GM13976 (cell line): ENCODE measurements around the gene EEF2KMT.
A peak's percentile ranks its signal among the peaks of the same experiment; 100 is the strongest.
"Not testable (repeated sequence)": the region's sequence is repeated elsewhere in the genome, so short reads cannot be mapped to it uniquely, and the experiment has no call there.

Experiments
- DNase-seq: peaks from one replicate; pipeline ENCODE4 v3.0.0; 2012; ENCODE audit warnings: low spot score
- CTCF ChIP-seq: IDR thresholded peaks from 2 replicates; pipeline ENCODE4 v1.5.1; 2012; ENCODE audit warnings: borderline replicate concordance, mild to moderate bottlenecking; ENCODE audit not compliant: insufficient read depth; ENCODE audit errors: extremely low read depth, missing control alignments, control extremely low read depth
- in situ Hi-C: fragments of 300-500 bp; cut with MboI; formaldehyde crosslinking; loops from one replicate; pipeline ENCODE4 v1.12.0; 2022; ENCODE audit warnings: low sequenced_read_pairs, mixed read lengths, inconsistent platforms; ENCODE audit not compliant: unreplicated experiment

EEF2KMT gene

GRCh38 chr16:5046914-5047313, 50.7 kb downstream of the EEF2KMT start:
- DNase-seq: no peak
- in situ Hi-C loops: no loop called here
- TF ChIP-seq CTCF: no peak

- DNase-seq: no peak
- in situ Hi-C loops: no loop called here
- no peak for TF ChIP-seq CTCF
Measured at GRCh38 chr16:5045499-5046115, 52.0 kb downstream of the EEF2KMT start.

GRCh38 chr16:5044581-5044980, 53.0 kb downstream of the EEF2KMT start:
- DNase-seq, in situ Hi-C loops: not testable (repeated sequence)

- DNase-seq: no peak
- no peak for TF ChIP-seq CTCF
- in situ Hi-C loops: no loop called here
Measured at GRCh38 chr16:5044011-5044540, 53.5 kb downstream of the EEF2KMT start.

GRCh38 chr16:5042574-5043171, 54.9 kb downstream of the EEF2KMT start:
- peak; percentile 8 for TF ChIP-seq CTCF
- no peak for DNase-seq
- in situ Hi-C loops: no loop called here

- DNase-seq: peak; percentile 68
- TF ChIP-seq CTCF: no peak
- in situ Hi-C loops: no loop called here
Measured at GRCh38 chr16:5041600-5042133, 55.9 kb downstream of the EEF2KMT start.

- in situ Hi-C loops: no loop called here
Measured at GRCh38 chr16:5040451-5040850, 57.1 kb downstream of the EEF2KMT start.

More at GRCh38 chr16:5040451-5040850, 57.1 kb downstream of the EEF2KMT start:
- TF ChIP-seq CTCF: no peak
- DNase-seq: no peak
